Esophagus muscularis mucosa (tissue), 4 donors: Measurements from ENCODE around the gene ZC3H6.

Experiments used
- CTCF ChIP-seq, 3 experiments: fragments of 200-600 bp in 2 of 3; fragments of 450-650 bp in 1 of 3; sonication (generic) in 2 of 3; IDR thresholded peaks; one replicate each; pipeline ENCODE4 v1.5.1; 2017 to 2019; ENCODE audit warnings: antibody characterized with exemption in 3 of 3, mild to moderate bottlenecking in 2 of 3, moderate library complexity in 1 of 3
- EP300 ChIP-seq: sonication (generic); formaldehyde crosslinking; IDR thresholded peaks from one replicate; pipeline ENCODE4 v1.6.1; 2017; ENCODE audit warnings: antibody characterized with exemption
- POLR2A ChIP-seq: fragments of 450-650 bp; IDR thresholded peaks from one replicate; pipeline ENCODE4 v1.6.1; 2017; ENCODE audit warnings: antibody characterized with exemption, moderate library complexity, mild to moderate bottlenecking, low read depth
- POLR2AphosphoS5 ChIP-seq, 2 donors: sonication (generic); formaldehyde crosslinking; IDR thresholded peaks; one replicate each; pipeline ENCODE4 v1.6.1; 2017; ENCODE audit warnings: antibody characterized with exemption in 2 of 2

DNA sequence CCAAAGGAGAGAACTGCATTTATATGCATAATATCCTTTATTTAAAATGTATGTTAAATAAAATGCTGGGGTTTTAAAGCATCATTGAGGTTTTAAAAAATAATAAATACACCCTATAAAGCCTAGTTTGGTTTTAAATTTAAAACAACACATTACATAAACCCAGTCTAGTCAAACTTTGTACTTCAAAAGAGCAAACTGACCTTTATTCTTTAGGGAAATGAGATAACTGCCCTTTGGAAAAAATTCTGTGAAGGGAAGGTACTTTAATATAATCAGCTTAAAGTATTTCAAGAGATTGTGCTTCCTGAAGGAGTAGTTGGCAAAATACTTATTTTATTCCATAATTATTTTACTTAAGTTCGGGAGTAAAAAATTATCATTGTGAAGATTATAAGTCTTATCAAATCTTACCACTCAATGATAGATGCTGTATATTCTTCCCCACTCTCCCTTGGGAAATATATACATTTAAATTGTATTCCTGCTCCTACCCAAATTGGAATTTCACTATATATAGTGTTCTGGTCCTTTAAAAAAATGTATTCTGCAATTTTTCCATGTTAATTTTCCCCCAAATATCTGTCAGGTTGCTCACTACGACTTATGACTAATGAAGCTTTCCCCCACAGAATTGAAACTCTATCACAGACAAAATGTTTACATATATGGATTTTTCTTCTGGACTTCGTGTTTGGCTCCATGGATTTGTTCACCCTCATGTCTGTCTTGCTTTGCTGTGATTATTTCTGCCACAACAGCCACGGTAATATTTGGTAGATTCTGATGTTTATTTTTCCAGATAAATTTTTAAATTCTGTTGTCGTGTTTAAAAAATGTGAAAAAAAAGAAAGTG is 42.1 kb downstream of the ZC3H6 start:
- no peak for TF ChIP-seq CTCF (IDR thresholded peaks at IDR 0.05)
- no peak for TF ChIP-seq POLR2AphosphoS5 (IDR thresholded peaks at IDR 0.05)
- no peak for TF ChIP-seq POLR2A
- no peak for TF ChIP-seq EP300
